NCI-H345 treated with DMSO at 0.1 percent for 48 hours (cell line): Measurements from ENCODE around the gene CPSF2.
"Not testable (repeated sequence)": the region's sequence is repeated elsewhere in the genome, so short reads cannot be mapped to it uniquely, and the experiment has no call there.

Source experiments
- DNase-seq: peaks from one replicate; lab custom pipeline; 2025; ENCODE audit not compliant: unreplicated experiment; lab: John Stamatoyannopoulos, UW

Gene CPSF2

DNA sequence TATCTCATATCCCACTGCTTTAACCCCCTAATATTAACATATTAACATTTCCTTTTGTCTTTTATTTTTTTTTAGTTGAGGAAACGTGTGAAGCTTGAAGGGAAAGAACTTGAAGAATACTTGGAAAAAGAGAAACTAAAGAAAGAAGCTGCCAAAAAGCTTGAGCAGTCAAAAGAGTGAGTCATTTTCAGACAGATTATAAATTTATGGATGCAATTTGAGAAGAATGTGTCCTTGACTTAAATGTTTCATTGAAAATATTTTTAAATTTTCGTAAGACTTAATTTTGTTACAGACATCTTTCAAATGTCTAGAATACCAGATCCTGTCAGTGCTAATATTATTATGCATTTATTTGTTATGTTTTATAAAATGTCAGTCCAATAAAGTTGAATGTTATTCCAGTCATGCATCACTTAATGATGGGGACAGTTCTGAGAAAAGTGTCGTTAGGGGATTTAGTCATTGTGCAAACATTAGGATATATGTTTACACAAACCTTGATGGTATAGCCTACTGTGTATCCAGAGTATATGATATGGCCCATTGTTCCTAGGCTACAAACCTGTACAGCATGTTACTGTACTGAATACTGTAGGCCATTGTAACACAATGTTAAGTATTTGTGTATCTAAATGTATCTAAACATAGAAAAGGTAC lies 32.6 kb downstream of the CPSF2 start:
- no peak for DNase-seq

- no peak for DNase-seq
These were observed 38.9 kb downstream of the CPSF2 start for GRCh38 chr14:92160619-92161018.

DNA sequence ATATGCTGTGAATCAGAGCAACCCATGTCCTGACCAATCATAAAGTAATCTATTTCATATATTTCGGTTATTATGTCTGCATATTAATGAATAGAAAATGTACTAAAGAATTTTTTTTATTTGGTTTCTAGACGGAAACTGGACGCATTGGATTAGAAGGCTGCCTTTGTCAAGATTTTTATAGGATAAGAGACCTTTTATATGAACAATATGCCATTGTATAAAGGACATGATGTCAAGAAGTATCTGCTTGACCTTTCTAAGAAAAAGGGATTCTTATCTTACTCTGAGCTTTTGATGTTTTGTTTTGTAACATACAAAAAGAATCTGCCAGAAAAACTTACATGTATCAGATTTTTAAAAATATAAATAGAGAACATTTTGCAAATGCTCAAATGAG lies 39.8 kb downstream of the CPSF2 start:
- DNase-seq: no peak

GRCh38 chr14:92164958-92165357 lies 43.2 kb downstream of the CPSF2 start:
- no peak for DNase-seq

DNA sequence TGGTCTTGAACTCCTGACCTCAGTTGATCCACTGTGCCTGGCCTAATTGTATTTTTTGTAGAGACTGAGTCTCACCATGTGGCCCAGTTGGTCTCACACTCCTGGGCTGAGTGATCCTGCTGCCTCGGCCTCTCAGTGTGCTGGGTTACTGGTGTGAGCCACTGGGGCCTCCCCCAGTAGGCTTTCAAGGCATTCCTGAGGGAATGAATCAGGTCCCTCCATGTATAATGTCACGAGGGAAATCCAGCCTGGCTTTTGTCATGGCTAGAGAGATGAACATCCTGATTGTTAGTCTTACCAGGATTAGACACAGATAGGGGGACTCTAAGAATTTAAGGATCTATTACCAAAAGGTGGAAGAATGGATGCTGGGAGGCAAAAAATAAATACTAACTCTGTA lies 51.9 kb downstream of the CPSF2 start:
- DNase-seq: no peak

GRCh38 chr14:92175811-92176210 lies 54.0 kb downstream of the CPSF2 start:
- DNase-seq: no peak

DNA sequence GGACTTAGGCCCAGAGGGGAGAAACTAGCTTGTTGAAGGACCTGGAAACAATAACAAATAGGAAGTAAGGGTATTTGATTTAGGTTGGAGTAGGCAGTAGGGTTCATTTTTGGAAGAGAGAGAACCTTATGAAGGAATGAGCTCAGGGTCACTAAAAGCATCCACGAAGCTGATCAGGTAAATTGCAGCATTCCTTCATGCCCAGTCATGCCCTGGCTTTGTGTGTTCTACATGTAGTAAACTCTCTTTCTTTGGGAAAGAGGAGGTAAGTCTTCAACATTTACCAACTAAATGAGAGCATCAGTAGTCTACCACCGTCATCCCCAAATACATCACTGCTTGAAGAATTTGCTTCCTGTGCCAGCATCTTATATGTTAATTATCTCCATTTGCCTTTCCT lies 54.7 kb downstream of the CPSF2 start:
- no peak for DNase-seq

DNA sequence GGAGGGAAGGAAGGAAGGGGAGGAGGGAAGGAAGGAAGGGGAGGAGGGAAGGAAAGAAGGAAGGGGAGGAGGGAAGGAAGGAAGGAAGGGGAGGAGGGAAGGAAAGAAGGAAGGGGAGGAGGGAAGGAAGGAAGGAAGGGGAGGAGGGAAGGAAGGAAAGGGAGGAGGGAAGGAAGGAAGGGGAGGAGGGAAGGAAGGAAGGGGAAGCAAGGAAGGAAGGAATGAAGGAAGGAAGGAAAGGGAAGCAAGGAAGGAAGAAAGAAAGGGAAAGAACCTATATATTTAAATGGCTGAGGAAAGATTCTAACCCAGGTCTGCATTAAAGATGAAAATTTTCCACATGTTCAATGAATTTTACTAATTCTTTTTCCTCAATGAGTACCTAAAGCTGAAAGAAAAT lies 57.4 kb downstream of the CPSF2 start:
- DNase-seq: not testable (repeated sequence)

DNA sequence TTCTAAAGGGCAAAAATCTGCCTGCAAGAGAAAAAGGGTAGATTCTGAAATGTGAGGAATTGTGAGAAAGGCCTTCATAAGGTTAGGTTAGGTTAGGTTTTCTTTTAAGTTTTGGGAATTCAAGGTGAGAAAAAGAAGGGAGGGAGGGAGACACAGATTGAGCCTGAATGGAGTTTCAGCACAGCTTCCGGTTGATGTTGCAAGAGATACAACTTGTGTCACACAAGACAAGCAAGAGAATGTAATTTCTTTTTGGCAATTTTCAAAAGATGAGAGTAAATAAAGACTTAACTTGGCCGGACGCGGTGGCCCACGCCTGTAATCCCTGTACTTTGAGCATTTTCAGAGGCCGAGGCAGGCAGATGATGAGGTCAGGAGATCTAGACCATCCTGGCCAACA lies 63.8 kb downstream of the CPSF2 start:
- no peak for DNase-seq

DNA sequence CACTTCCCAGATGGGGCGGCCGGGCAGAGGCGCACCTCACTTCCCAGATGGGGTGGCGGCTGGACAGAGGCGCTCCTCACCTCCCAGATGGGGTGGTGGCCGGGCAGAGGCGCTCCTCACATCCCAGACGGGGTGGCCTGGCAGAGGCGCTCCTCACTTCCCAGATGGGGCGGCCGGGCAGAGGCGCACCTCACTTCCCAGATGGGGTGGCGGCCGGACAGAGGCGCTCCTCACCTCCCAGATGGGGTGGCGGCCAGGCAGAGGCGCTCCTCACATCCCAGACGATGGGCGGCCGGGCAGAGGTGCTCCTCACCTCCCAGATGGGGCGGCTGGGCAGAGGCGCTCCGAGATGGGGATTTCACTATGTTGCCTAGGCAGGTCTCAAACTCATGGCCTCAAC lies 65.8 kb downstream of the CPSF2 start:
- DNase-seq: not testable (repeated sequence)

GRCh38 chr14:92190768-92191167 lies 69.0 kb downstream of the CPSF2 start:
- DNase-seq: no peak

DNA sequence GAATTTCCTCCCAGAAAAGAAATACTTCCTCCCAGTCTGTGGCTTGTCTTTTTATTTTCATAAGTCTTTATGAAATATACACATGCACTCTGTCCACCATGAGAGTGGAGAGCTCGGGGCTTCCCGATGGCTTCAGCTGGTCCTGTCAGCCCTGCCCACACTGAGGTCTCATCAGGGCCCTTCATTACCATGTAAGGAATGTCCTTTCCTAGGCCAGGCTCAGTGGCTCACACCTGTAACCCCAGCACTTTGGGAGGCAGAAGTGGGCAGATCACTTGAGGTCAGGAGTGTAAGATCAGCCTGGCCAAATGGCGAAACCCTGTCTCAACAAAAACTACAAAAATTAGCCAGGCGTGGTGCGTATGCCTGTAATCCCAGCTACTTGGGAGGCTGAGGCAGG lies 77.0 kb downstream of the CPSF2 start:
- DNase-seq: no peak

DNA sequence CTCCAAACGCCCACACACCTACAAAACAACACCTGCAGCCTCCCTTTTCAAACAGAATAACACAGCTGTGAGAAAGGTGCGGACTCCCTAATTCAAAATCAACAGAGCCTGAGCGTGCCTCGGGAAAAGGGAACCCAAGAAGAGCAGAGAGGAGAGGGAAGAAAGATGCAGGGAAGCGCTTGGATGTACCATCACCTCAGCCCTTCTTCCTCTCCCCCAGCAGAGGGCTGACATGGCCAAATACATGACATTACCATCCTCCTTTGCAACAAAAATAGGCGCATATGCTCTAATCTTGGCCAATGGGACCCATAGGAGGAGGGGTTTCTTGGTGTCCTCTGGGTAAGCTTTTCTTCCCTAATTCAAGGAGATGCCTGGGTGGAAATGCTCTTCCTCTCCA lies 78.0 kb downstream of the CPSF2 start:
- no peak for DNase-seq

- no peak for DNase-seq
These were observed 81.3 kb downstream of the CPSF2 start for GRCh38 chr14:92203116-92203515.

GRCh38 chr14:92204792-92205191 lies 83.0 kb downstream of the CPSF2 start:
- no peak for DNase-seq

DNA sequence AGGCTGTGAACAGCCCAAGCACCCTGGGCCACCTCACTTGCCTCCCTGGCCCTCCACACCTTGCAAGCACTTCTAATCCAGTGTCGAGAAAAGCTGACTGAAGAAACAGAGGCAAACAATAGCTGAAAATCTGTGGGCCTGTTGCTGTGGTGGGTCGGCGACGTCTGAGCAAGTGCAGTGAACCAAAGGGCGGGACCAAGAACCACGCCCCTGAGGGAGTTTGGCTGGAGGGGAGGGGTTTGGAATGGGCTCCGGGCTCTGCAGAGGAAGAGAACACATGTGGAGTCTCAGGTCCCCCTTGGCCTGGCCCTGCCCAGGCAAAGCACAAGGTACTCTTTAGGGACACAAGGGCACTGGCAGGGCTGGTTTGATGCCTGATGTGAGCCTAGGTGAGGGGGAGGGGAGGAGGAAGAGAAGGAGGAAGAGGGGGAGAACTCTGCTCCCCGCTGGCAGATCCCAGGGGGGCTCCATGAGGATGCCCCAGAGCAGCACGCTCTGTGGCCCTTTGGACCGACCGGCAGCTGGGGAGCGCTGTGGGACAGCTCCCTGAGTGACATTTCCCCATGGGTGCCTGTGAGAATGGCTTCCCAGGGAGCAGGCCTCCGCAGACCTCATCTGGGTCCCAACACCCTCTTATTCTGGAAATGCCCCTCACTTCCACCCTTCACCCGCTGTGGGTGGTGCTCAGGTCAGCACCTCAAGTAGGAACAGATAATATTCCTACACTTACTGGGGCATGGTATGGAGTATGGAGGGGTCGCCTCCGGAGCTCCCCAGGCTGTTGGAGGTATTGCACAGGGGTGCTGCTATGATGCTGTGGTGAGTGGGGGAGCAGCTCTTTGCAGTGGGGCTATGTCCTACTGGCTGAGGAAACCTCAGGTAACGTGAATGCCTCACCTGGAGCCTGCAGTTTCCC lies 85.5 kb downstream of the CPSF2 start:
- no peak for DNase-seq

GRCh38 chr14:92207928-92208265 lies 86.1 kb downstream of the CPSF2 start:
- DNase-seq: no peak

GRCh38 chr14:92209141-92209540 lies 87.4 kb downstream of the CPSF2 start:
- DNase-seq: no peak

GRCh38 chr14:92213125-92213524 lies 91.4 kb downstream of the CPSF2 start:
- DNase-seq: not testable (repeated sequence)

DNA sequence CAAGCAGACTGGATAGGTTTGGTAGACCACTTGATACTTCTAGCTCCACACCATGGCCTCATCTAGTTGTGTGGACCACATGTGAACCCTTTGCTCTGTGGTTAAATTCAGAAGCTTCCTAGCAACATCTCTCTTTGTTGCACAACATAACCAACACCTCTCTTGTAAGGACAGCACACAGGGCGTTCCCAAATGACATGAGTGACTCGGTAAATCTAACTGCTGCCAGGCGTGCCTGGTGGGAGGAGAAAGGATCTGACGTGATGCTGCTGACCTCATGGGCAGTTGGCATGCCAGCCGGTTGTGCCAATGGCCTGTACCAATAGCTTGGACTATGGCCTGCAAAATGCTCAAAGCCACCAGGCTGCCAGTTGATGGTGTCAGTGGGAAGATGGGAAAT lies 93.8 kb downstream of the CPSF2 start:
- DNase-seq: no peak

DNA sequence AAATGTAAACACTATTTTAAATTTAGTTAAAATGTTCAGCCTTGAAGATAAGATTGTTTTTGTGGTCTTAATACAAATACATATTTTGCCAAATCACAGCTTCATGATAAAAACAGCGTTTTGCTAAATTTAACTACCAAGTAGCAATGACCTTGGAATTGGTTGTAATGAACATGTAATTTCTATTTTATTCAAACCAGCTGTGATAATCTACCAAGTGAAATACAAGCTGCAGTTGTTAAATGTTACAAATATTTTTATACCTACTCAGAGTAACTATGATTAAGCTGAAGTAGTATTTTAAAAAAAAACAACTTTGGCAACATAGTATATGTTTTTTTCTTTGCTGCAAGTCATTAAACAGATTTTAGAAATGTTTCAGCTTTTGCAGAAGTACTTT lies 96.2 kb downstream of the CPSF2 start:
- DNase-seq: no peak
